Stimulated activated CD8-positive, alpha-beta memory T cell treated with anti-CD3 and anti-CD28 coated beads, Interleukin-7, amount 100 ng/mL, for 48 hours (primary cell): ENCODE results near the gene ADGRB3.

Experiments
- DNase-seq, 2 donors: peaks; one replicate each; pipeline ENCODE4 v3.0.0-alpha.2; 2020; ENCODE audit warnings: low read depth in 1 of 2; ENCODE audit errors: extremely low read depth in 1 of 2

ADGRB3 gene

DNA sequence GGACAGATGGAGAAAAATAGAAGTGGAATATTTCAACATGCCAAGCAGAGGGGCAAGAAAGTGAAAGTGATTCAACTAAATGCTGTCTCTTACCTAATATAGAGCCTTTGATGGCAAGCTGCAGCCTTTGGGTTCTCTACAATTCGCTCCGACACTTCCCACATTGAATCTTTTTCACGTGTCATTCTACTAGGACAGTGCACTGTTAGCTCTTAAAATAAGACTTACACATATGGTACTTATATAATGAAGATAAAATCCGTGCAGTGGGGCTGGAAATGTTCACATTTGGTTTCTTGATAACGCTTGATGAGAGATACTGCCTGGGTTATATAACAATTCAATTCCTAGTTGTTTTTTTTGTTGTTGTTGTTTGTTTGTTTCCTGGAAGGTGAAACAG, 659.3 kb downstream of the ADGRB3 start:
- no peak for DNase-seq

- DNase-seq: no peak
Measured at GRCh38 chr6:69294862-69295261, 659.8 kb downstream of the ADGRB3 start.

DNA sequence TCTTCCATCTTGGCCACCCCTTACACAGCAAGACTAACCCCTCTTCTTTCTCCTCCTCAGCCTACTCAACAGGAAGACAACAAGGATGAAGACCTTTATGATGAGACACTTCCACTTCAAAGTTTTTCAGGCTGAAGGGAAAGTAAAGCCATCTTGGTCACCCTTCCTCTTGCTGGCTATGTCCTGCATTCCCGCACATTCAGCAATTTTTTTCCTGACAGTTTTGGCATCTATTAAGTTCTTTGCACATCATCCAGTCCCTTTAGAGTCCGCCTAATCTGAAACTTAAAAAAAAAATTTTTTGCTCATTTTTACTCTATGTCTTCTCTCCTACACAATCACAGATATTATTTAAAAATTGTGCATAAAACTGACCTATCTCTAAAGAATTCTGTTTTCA, 668.3 kb downstream of the ADGRB3 start:
- no peak for DNase-seq

GRCh38 chr6:69305456-69305855, 670.4 kb downstream of the ADGRB3 start:
- DNase-seq: no peak

- DNase-seq: no peak
Measured at GRCh38 chr6:69308584-69308983, 673.5 kb downstream of the ADGRB3 start.

- no peak for DNase-seq
Measured at GRCh38 chr6:69311888-69312287, 676.8 kb downstream of the ADGRB3 start.

DNA sequence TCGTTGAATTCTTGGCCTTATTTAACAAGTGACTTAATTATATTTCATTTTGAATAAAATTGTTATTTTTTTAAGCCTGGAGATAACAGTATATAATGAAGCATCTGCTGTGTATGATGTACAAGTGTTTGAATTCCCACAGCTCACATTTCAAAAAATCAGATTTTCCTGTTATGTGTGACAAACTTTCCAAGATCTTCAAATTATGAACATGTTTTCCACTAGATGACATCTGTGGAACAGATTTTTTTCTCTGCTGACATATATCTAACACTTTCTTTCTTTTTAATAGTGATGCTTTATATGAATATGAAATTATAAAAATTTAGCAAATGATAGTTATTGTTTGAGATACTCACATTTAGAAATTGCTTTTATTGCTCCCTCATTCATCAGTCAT, 678.9 kb downstream of the ADGRB3 start:
- DNase-seq: no peak

DNA sequence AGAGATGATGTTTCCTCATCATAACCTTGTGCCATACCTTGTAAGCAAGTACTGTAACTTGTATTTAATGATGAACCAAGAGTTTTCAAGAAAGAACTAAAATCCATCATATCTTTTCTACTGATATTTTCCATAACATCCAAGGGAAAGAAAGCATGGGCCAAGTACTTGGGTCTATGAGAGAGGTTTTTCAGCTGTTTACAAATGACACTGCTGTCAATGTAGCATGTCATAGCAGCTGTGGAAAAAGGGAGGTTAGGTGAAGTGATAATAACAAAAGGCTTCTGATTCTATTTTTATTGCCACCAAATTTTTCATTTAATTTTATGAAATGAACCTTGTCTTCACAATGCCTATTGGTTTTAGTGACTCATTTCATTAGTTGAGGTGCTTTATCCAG, 679.4 kb downstream of the ADGRB3 start:
- DNase-seq: no peak

GRCh38 chr6:69331886-69332285, 696.8 kb downstream of the ADGRB3 start:
- DNase-seq: no peak

DNA sequence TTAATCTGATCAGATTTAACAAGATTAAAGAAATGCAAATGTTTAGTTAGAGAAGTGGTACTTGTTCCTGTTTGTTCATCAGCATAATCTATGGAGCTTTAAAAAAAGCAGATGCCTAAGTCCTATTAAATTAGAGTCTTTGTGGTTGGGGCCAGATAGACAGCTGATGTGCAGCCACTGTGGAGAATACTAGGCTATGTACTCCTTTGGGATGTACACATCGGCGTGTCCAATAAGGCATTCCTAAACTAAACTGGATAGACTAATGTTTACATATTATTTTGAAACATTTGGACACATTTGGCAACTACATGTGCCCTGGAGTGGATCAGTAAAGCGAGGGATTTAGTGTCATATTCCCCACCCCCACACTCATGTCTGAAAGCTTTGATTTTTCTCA, 702.2 kb downstream of the ADGRB3 start:
- no peak for DNase-seq

- DNase-seq: no peak
Measured at GRCh38 chr6:69338431-69339162, 703.5 kb downstream of the ADGRB3 start.

DNA sequence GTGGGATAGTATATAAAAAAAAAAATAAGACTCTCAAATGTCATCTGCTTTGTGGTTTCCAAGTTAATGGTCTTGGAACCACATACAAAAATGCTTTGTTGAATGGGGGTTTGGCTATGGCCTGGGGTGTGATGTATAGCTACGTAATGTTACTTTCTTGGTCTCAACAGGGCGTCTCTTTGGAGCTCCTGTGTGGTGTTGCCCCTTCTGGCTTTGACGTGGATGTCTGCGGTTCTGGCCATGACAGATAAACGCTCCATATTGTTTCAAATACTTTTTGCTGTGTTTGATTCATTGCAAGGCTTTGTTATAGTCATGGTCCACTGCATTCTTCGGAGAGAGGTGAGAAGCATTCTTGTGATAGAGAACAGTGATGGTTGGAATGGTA, 704.1 kb downstream of the ADGRB3 start:
- DNase-seq: no peak

DNA sequence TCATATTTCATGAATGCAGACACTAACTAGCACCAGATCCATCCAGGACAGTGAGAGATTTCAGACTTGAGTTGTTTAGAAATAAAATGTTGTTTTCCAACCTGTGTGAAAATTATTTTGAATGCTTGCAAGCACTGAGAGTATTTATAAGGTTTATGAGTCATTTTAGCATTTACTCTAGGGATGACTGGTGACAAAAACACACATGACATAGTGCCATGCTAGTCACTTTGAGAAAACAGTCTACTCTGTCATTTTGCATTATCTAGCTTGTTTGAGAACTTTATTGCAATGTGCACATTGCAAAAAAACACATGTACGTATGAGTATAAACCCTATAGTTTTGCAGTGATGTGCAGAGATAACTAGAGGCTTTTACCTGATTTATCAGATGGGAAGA, 705.1 kb downstream of the ADGRB3 start:
- no peak for DNase-seq

GRCh38 chr6:69343851-69344250, 708.8 kb downstream of the ADGRB3 start:
- DNase-seq: no peak

- no peak for DNase-seq
Measured at GRCh38 chr6:69349771-69350170, 714.7 kb downstream of the ADGRB3 start.

- DNase-seq: no peak
Measured at GRCh38 chr6:69362209-69362608, 727.1 kb downstream of the ADGRB3 start.

- no peak for DNase-seq
Measured at GRCh38 chr6:69366831-69367230, 731.7 kb downstream of the ADGRB3 start.

GRCh38 chr6:69368613-69369012, 733.5 kb downstream of the ADGRB3 start:
- DNase-seq: no peak

DNA sequence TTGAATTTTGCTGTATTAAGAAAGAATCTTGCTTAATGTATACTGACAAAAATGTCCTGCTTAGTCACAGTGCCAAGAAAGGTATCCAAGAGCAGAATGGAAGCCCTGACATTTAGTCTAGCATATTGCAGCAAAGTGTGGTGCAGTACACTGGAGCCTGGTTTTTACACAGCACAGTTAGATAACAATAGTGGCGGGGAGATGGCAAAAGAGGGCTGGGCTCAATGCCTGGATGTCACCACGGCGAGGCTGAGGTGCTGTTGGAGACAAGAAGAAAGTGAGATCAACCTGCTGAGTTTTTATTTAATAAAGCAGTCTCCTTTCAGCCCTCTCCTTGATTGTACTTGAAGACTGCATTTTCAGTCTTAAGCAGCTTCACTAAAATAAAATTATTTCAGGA, 735.7 kb downstream of the ADGRB3 start:
- DNase-seq: no peak

DNA sequence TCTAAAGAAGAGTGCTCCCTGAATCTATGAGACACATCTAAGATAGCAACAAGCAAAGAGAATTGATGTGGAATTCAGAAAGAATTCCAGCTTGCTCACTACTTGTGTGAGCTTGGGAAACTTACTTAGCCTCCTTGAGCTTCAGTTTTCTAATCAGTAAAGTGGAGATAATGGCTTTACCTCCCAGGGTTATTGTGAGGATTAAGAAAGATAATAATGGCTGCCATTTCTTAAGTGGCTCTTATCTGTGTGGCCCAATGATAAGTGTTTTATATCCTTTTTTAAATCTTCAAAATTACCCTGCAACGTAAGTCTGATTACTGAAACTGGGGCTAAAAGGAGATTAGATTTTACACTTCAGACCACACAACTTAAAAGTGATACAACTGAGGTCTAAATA, 743.2 kb downstream of the ADGRB3 start:
- DNase-seq: no peak

GRCh38 chr6:69379518-69379917, 744.4 kb downstream of the ADGRB3 start:
- no peak for DNase-seq

GRCh38 chr6:69383627-69384026, 748.5 kb downstream of the ADGRB3 start:
- DNase-seq: no peak

DNA sequence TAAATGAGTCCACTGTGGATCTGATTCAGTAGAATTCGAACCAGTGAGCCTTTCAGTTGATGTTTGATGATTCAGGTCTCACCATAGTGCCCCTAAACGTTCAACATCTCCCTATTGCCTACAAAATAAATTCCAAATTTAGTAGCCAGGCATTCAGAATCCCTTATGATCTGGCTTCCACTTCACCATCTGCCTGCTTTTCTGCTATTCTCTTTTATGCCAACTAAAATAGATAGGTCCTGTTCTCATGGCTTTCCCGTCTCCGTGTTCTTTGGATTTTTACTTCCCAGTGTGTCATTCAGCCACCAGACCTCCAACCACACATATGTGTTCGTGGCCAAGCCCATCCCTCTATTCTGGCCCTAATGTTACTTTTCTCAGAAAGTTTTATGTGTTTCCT, 751.3 kb downstream of the ADGRB3 start:
- DNase-seq: no peak
